CD4-positive, alpha-beta T cell treated with Interleukin-21 for 1 hour (primary cell): Measurements from ENCODE around the gene ZBTB7C.

ENCODE experiments used
- DNase-seq: peaks from one replicate; pipeline ENCODE4 v3.0.0-alpha.2; 2020

ZBTB7C gene

DNA sequence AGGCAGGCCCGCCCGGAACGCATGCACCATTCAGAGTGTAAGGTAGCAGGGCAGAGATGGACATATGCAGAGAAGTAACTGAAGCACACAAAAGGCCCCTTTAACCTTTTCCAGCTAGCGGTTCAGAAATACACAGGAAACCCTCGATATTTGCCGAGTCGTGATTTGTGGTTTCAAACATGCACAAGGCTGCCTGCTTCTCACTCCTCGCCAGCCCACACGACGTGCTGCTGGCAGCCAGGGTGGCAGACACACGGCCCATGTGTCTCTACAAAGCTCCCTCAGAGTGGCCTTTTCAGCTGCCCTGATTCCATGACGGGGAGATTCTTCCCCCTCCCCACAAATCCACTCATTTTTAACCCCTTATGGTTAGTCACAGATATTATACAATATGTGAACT, 23.6 kb downstream of the ZBTB7C start:
- DNase-seq: no peak

DNA sequence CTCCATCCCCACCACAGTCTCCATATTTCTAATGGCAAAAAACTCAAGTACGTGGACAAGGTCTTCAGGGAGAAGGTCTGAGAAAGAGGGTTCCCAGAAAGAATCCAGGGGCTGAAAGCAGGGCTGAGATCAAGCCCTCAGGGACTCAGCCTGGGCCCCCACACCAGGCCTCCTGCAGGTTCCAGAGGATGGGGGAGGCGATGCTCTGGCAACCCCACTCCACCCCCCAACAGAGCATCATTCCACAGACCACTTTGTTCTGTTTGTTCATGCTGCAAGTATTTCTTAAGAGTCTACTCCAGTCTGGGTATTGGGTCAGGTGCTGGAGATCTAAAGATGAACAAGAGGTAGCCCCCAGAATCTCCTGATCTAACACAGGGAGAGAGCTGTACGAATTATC, 32.2 kb downstream of the ZBTB7C start:
- no peak for DNase-seq

DNA sequence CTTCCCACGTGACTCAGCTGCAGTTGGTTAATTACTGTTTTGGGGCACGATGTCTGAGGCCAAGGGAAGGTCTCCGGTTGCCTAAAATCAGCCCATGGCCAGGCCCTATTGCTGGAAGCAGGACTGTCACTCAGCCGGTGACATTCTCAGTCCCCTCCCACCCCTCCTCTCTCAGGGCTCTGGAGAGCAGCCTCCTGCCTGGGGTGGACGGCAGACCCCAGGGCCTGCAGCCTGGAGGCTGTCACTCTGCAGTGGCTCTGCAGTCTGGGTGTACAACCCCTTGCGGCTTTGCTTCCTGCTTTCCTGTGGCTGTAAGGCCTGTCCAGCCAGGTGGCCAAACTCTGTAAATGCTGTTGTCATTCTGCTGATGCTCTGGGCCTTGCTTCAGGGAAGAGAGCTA, 32.8 kb downstream of the ZBTB7C start:
- DNase-seq: no peak

DNA sequence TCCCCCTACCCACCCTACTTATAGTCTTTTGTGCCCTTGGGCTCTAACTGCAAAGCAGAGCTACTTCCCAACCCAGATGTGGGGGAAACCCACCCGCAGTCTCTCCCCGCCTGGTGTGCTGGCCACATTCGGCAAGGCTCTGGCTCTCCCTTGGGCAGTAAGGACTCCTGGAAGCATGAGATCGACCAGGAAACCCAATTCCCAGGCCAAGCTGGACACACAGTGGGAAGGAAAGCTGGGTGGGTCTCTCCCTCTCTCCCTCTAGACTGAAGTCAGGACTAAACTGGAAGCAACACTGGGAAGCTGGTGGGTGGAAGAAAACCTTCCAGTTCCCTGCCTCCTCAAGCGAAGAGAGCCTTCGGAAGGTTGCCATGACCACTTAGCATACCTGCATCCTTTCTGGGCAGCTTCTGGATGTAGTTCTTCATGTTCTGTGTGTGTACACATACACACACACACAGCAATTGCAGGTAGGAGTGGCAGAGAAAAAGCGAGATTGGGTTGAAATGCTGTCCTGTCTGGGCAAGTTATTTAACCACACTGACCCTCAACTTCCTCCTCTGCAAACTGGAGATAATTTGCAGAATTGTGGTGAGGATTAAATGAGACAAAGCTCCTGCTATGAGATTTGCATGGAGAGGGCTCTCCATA, 33.9 kb downstream of the ZBTB7C start:
- DNase-seq: no peak

DNA sequence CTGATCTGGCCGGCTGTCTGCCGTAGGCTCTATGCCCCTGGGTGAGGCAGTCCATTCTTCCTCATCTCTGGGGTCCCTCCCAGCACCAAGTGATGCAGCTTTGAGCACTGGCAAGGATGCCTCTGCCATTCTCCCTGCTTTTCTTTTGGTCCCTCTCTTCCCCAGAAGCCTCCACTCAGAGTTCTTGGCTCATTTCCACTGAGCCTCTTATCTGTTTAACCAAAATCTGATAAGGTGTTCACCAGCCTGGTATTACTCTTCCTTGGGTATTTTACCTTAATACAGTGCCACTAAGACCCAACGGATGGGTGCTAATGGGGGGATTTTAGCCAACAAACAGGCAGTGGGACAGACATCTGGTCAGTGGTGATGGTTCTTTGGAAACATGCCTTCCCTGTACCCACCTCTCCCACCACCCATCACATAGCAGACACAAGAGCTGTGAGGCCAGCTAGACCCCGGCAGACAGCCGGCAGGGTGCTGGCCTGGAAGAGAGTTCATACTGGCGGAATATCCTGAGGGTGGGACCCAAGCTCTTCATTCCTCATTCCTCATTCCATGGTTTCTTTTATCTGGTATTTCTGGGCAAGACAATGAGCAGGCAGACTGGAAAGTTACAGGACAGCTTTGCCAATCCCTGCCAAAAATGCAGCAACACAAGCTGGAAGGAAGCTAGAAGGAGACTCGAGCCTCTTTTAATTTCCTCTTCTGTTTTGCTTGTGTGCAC, 34.6 kb downstream of the ZBTB7C start:
- DNase-seq: no peak

DNA sequence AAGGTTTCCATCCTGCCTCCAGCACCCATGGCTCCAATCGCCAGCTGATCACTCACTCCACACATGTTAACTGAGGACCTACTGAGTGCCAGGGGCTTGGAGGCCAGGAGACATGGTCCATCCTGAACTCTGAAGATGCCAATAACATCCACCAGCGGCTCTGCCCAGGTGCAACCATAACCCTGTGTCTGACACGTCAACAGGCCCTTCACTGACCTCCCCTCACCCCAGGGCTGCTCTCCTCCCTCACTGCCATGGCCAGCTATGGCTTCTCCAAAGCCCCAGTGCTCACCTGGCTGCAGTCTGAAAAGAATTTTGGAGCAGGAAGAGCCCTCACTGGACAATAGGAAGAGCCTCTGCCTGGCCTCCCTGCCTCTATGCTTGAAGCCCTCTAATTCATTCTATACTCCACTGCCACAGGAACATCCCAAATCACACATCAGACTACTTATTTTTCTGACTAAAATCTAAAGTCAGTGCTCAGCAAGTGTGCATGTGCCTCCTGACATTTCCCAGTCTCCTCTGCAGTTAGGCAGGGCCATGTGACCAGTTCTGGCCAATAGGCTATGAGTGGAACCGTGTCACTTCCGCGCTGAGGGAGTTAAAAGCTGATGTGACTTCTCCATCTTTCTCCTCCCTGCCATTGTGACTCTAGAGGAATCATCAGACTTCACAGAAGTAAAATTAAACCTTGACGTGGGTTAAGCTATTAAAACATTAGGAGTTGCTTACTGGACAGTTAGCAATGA, 37.2 kb downstream of the ZBTB7C start:
- no peak for DNase-seq

DNA sequence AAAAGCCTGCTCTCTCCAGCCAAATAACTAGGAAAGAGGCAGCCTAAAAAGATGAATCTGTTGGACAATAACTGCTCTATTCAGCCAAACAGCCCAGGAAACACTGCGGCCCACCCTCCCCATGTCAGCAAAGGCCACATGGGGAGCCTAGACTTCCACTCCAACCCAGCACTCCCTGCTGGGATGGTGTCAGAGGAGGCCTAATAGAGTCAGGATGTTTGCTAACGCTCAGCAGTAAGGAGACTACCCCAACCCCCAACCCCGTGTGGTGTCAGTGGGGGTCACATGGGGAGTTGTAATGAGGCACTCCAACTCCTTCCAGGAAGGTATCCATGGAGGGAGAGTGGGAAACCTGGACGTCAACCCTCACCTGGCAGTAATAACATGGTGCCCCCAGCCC, 41.6 kb downstream of the ZBTB7C start:
- no peak for DNase-seq

DNA sequence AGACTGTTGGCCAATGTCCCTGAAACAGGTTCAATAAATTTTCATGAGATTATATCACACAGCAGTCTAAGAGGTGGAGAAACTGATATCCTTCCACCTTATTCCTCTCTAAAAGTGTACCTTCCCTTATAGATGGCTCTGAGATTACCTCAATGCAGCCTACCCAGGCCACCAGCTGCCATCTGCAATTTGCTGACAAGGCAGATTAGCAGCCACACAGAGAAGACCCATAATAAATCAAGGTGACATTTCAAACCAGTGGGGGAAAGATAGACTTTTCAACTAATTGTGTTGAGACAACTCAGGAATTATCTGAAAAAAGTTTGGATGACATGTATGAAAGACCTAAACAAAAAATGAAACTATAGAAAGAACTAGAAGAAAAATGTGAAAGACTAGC, 43.2 kb downstream of the ZBTB7C start:
- no peak for DNase-seq

DNA sequence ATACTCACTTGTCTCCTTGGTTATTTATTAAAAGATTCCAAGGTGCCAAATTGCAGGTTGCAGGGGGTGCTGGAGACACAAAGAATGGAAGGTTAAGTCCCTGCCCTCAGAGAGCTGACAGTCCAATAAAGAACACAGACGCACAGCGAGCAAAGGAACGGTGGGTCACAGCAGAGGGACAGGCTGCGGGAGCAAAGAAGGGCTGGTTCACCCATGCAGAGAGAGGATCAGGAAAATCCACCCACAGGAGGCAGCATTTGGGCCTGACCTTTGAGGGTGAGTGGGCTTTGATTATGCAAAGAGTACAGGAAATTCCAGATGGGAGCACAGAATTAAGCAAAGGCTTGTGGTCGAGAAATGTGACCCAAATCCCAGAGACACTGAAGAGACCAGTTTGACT, 45.0 kb downstream of the ZBTB7C start:
- DNase-seq: no peak

DNA sequence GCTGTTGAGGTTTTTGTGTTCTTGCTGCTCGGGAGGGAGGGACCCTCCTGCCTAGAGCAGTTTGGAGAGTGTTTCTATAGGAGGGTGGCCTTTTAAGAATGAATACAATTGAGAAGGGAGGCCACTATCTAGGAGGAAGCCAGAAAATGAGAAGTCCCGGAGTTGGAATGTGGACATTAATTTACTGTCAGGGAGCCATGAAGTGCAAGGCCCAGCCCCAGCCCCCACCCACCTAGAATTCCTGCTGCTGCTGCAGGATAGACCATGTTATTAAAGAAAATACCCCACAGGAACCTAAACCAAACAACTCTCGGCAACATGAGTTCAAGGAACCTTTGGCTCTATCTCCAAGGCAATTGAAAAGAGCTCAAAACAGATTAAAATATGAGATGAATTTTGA, 46.0 kb downstream of the ZBTB7C start:
- no peak for DNase-seq

DNA sequence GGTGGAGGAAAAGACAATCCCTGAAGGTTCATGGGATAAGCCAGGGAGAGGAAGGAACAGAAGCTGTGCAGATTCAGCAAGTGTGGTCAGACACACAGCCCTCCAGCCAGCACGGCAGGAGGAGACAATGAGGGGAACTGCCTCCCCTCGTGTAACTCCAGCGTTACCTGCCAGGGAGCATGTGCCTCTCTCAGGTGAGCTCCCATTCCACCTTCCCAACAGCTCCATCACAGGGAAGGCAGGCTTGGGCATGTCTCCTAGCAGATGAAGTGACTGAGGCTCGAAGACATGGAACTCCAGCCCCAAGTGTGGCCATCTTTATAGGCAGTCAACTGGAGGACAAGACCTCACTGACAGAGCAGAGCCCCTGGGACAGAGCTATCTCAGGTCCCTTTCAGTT, 47.4 kb downstream of the ZBTB7C start:
- DNase-seq: no peak

DNA sequence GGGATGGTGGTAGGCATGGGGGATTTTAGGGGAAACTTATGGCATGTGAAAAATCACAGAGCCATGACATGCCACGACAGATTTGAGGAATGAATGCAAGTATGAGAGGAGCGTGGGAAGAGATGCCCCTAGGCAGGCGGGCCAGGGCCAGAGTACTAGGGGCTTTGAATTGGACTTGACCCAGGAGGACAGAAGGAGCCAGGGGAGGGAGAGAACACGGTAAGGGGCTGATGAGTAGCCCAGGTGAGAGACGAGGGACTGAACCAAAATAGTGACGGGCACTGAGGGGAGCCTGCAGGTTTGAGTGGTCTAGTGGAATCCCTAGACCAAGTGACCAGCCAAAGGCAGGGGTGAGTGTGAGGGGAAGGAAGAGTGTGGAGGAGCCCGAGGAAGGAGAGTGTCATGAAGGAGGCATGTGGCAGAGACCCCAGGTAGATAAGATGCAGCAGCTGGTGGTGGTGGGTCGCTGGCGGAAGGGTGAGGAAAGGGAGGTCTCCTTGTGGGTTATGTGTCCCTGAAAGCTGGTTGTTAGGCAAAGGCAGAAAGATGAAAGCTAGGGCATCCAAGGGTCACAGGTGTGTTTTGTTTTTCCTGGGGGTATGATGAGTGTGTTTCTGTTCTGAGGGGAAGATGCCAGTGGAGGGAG, 48.7 kb downstream of the ZBTB7C start:
- DNase-seq: no peak

DNA sequence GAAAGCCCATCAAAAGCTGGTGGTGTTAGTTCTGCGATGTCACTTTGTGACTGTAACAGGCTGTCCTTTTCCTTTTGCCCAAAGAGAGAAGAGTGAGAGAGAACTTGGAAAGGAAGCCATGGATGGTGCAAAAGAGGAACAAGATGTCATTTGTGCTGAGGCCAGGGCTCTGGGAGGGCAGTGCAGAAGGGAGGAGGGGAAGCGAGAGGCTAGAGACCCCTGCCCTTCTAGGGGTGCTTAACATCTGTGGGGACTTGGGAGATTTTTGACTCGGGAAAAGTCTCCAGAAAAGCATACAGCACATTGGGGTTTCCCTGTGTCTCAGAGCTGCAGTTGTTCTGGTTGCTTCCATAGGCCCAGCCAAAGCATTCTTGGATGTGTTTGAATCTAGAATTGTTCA, 49.6 kb downstream of the ZBTB7C start:
- DNase-seq: no peak

DNA sequence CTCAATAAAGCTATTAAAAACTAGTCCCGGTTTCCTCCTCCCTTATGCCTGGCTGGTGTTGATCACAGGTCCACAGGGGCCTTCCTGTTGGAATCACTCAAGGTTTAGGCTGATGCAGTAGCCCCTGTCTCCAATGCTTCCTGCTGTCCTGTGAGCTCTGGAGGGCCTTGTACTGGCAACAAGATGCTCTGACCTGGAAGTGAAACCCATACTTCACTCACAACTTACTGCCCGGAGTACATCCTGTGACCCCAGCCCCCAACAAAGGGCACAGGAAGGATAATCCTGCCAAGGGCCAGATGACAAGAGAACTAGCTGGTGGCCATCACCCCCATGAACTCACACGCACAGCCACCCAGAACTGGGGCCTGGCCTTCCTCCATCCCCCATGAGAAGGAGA, 50.3 kb downstream of the ZBTB7C start:
- DNase-seq: no peak

DNA sequence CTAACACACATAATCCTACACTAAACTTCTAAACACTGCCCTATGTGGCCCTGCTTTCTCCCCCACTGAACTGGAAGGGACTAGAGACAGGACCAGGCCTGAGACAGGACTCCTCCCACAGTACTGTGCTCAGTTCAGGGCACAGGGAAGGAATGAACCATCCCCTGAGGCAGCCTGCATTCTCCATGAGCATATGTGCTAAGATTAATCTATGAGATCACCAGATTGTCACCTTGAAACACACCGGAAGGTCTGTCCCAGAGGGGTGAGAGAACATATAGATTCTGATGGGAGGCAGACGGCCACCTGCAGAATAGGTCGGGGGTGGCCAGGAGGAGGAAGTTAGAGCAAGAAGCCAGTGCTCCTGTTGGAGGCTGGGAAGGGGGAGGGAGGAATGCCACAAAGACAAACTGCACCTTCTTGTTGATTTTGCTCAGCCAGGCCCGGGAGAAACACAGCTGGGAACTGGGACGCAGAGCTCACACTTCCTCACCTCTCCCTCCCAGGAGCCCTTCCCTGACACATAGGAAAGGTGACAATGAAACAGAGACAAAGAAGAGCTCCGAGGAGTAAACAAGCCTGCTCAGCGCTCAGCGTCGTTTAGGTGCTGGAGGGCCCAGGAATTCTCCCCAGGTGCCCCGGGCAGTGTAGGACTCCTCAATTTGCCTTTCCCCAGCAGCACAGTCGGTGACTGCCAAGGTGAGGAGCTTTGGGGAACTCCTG, 52.1 kb downstream of the ZBTB7C start:
- no peak for DNase-seq

DNA sequence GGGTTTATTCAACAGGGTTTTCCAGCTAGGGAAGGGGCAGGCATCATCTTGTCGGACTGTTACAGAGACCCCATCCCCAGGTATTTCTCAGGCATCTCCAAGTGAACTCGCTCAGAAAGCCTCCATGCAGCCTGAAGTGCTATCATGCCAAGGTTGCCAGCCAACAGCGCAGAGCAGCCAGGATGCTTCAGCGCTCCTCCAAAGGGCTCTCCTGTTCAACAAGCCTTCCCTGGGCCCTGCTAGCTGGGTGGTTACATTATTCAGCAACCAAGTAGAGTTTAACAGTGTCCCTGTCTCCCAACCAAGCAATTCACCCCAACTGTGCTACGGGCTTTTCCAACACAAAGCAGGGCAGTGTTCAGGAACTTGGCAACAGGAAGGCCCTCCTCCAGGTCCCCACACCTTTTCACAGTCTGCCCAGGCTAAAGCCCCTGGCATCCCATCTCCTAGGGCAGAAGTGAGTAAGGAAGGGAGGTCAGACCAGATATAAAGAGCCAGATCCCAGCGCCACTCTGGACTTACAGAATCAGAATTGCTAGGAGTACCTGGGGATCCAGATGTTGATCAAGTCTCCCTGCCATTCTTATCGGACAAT, 52.9 kb downstream of the ZBTB7C start:
- no peak for DNase-seq

DNA sequence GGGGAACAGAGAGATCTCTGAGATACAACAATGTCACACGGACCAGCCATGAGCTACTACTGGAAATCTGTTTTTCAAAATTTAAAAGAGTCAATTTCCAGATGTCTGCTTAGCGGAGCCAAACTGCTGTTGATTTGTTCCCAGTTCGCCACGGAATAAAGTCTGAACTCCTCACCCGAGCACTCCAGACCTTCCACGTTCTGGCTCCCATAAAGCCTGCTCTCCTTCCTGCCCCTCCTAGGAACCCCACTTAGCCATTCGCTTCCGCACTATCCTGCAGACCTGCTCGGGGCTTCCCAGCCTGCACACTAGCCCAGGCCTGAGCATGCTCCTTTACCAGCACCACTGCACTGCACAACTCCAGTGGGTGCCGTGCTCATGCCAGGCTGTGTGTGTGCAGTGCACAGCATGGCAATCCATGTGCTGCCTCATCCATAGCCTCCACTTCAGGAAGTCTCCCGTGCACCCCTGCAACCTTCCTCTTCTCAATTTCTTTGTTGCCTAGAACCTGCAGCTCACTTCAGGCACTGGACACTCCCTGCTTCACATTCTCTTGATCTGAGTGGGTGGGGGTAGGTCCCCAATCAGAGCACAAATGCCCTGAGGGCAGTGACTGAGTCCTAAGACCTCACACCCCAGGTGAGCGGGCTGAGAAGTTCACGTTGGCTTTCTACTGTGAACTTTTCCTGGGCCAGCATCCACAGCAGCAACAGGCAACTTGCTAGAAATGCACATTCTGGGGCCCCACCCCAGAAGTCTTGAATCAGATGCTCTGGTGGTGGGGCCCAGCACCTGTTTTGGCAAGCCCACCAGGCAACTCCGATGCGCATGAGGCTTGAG, 53.7 kb downstream of the ZBTB7C start:
- no peak for DNase-seq

DNA sequence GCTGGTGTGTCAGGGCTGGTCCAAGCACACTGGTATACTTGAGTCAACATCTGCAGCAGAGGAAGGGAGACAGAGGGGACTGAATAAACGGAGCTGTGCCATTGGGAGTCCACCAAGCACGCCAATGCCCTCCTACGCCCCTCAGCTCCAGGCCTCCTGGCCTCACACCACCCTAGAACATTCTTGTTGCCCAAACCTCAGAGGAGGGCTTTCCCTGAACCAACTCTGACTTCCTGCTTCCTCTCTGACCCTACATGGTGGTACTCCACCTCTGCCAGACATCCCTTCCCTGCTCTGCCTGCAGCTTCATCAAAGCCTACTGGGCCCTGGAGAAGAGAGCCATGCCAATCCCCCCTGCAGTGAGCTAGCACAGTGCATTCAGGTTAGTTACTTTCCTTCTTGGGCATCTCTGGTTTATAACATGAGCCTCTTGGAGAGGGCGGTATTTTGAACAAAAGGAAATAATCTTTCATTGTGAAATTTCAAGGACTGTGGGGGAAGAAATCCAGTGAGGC, 54.4 kb downstream of the ZBTB7C start:
- no peak for DNase-seq

DNA sequence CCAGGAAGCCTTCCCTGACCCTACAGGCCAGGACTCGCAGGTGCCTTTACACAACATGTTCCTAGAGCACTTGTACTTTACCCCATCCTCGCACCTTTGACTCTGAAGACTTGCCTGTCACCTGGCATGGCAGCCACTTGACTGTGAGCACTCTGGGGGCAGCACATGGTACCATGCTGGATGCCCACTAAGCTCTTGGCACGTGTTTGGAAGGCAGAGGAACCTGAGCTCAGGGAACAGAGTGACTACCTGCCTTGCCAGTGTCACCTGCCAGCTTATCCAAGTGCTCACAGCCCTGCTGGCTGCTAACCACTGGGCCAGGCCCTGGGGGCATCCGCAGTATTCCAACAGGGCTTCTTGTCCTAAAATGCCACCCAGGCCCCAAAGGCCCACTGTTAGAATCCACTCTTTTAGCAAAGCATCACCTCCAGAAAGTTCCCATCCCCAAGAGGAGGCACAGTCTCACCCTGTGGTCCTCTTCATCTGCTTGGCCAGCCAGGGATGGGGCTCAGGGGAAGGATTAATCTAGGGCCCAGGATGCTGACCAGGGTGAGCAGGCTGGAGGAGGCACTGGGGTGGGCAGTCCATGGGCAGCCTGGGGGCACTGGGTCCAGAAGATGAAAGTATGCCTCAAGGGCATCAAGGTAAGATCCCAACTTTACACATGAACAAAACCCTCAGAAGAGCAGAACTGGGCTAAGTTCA, 57.0 kb downstream of the ZBTB7C start:
- no peak for DNase-seq

DNA sequence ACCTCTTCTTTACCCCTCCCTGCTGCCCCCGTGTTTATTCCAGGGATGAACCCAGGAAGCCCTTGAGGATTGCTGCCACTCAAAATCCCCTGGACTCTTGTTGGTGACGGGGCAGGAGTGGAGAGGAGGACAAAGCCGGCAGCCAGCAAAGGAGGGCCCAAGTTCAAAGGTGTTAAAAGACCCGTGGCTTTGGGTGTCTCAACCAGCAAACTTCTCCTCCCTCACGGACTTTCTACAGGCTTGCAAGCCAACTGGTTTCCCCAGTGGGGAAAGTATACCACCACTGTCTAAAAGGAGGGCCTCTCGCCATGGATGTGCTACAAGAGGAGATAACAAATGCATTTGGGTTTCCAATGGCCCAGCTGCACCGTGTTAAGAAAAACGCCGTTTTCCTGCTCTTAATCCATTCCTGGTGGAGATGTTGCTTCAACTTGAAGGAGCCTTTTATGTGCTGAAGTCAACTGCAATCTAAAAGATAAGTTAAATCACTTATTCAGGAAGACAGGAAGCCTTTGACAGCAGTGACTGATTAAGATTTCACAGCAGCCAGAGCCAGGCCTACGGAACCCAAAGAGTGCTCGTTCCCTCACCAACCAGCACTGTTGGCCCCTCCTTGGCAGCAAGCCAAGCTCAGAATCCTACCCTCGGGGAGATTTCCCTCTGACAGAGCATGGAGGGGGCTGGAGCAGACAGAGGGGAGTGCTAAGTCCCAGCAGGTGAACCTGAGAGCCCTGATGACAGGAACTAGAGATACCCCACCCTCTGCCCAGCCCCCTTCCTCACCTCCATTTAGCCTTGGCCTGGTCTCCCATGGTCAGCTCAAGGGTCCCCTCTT, 57.8 kb downstream of the ZBTB7C start:
- DNase-seq: no peak
